DOHH2 (cell line): ENCODE measurements around the gene LRRFIP2.
"Not testable (repeated sequence)": the region's sequence is repeated elsewhere in the genome, so short reads cannot be mapped to it uniquely, and the experiment has no call there.

ENCODE experiments used
- H3F3A ChIP-seq: fragments of 200-600 bp; sonication (generic), shearing (Covaris generic); 2 replicates; pipeline ENCODE4 v1.6.0; 2016; ENCODE audit warnings: antibody characterized with exemption, mild to moderate bottlenecking; ENCODE audit not compliant: control insufficient read depth, insufficient read depth
- H3K27ac ChIP-seq: fragments of 200-600 bp; sonication (generic); 2 replicates; pipeline ENCODE4 v1.5.1; 2014; ENCODE audit warnings: low read depth, mild to moderate bottlenecking, low read length, moderate library complexity
- H3K27me3 ChIP-seq: fragments of 200-600 bp; sonication (generic); 2 replicates; pipeline ENCODE4 v1.6.1; 2014; ENCODE audit warnings: mild to moderate bottlenecking, low read length, mixed read lengths; ENCODE audit not compliant: control insufficient read depth
- H3K36me3 ChIP-seq: fragments of 200-600 bp; sonication (generic); 2 replicates; pipeline ENCODE4 v1.6.1; 2014; ENCODE audit warnings: mild to moderate bottlenecking, low read length, moderate library complexity, mixed read lengths; ENCODE audit not compliant: control insufficient read depth
- H3K4me1 ChIP-seq: fragments of 200-600 bp; sonication (generic); 2 replicates; pipeline ENCODE4 v1.6.1; 2014; ENCODE audit warnings: mild to moderate bottlenecking, low read length, mixed read lengths; ENCODE audit not compliant: control insufficient read depth
- H3K4me2 ChIP-seq: fragments of 200-600 bp; sonication (generic); 2 replicates; pipeline ENCODE4 v1.6.0; 2014; ENCODE audit warnings: mild to moderate bottlenecking, low read length, moderate library complexity
- H3K4me3 ChIP-seq: fragments of 200-600 bp; sonication (generic); 2 replicates; pipeline ENCODE4 v1.5.1; 2014; ENCODE audit warnings: mild to moderate bottlenecking, low read length, mixed read lengths
- H3K79me2 ChIP-seq: fragments of 200-600 bp; sonication (generic); 2 replicates; pipeline ENCODE4 v1.6.1; 2014; ENCODE audit warnings: mild to moderate bottlenecking, low read length, mixed read lengths; ENCODE audit not compliant: control insufficient read depth
- H3K9me2 ChIP-seq: fragments of 200-600 bp; sonication (generic); replicated peaks from 2 replicates; pipeline ENCODE4 v1.6.1; 2014; ENCODE audit warnings: mild to moderate bottlenecking, low read length, mixed read lengths; ENCODE audit not compliant: control insufficient read depth
- H3K9me3 ChIP-seq: fragments of 200-600 bp; sonication (generic); 2 replicates; pipeline ENCODE4 v1.6.1; 2014; ENCODE audit warnings: antibody characterized with exemption, low read length, mixed read lengths; ENCODE audit not compliant: control insufficient read depth, insufficient read depth
- H4K20me1 ChIP-seq: fragments of 200-600 bp; sonication (generic); 2 replicates; pipeline ENCODE4 v1.6.0; 2014; ENCODE audit warnings: low read depth, mild to moderate bottlenecking, antibody characterized with exemption, low read length, moderate library complexity; ENCODE audit not compliant: control insufficient read depth, insufficient read depth
- CTCF ChIP-seq: fragments of 200-600 bp; sonication (generic); IDR thresholded peaks from one replicate; pipeline ENCODE4 v1.5.1; 2014; ENCODE audit warnings: antibody characterized with exemption, mild to moderate bottlenecking, low read depth, low read length; ENCODE audit not compliant: poor library complexity, severe bottlenecking
- EZH2phosphoT487 ChIP-seq: fragments of 200-600 bp; sonication (generic); IDR thresholded peaks from 2 replicates; pipeline ENCODE4 v1.6.1; 2017; ENCODE audit warnings: borderline replicate concordance, mild to moderate bottlenecking, antibody characterized with exemption, low read length, moderate library complexity, mixed read lengths

LRRFIP2 gene

DNA sequence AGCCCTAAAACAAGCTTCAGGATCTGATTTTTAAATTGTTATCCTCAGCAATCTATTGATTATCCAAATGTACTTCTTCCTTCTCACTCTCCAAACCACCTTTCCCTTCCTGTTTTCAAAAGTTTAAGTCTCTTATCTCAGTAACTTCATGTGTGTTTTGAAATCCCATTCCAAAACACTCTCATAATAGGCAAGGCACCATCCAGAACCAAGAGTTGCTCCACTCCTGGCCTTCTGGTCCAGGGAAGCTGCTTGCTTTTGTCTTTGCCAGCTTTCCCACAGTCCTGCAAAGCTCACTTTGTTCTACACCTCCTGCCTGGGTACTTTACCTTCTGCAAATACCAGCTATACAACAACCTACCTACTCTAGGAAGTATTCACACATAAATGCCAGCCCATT is 117.6 kb downstream of the LRRFIP2 start:
- no peaks in the 10 kb centered on the region for H3K9me2 ChIP-seq
- TF ChIP-seq EZH2phosphoT487 (no peak), CTCF (no peak)
- H3K4me3 ChIP-seq, result no peak overlapping the region
- H4K20me1 ChIP-seq, result no peaks in the 10 kb centered on the region
- H3K4me1 ChIP-seq, result 0 out of 2 replicates have a peak, but pooled peaks cover 3% of the 10 kb centered on the region
- no peaks in the 10 kb centered on the region for H3K27me3 ChIP-seq
- H3K36me3 ChIP-seq, result peaks cover 37% of the 10 kb centered on the region
- no peak overlapping the region for H3K4me2 ChIP-seq
- no peaks in the 10 kb centered on the region; the same call in 1 of the 2 replicates for H3F3A ChIP-seq
- no peak overlapping the region for H3K27ac ChIP-seq
- no peaks in the 10 kb centered on the region for H3K79me2 ChIP-seq
- no peaks in the 10 kb centered on the region for H3K9me3 ChIP-seq

- not testable (repeated sequence) for H3K27ac ChIP-seq, H3K4me1 ChIP-seq, H3K4me3 ChIP-seq, H4K20me1 ChIP-seq, H3K4me2 ChIP-seq, H3K79me2 ChIP-seq, H3K9me2 ChIP-seq, H3K27me3 ChIP-seq, H3K9me3 ChIP-seq, H3F3A ChIP-seq
- H3K36me3 ChIP-seq, result peaks cover 49% of the 10 kb centered on the region
Observed at GRCh38 chr3:37055077-37055476, 119.3 kb downstream of the LRRFIP2 start.

- Histone ChIP-seq H3K9me3 (no peaks in the 10 kb centered on the region), H3K4me1 (0 out of 2 replicates have a peak, but pooled peaks cover 3% of the 10 kb centered on the region), H3K79me2 (no peaks in the 10 kb centered on the region), H3K27ac (no peak overlapping the region), H3F3A (no peaks in the 10 kb centered on the region; the same call in 1 of the 2 replicates), H3K4me2 (no peak overlapping the region), H3K4me3 (no peak overlapping the region), H4K20me1 (no peaks in the 10 kb centered on the region), H3K36me3 (peaks cover 56% of the 10 kb centered on the region), H3K27me3 (no peaks in the 10 kb centered on the region), H3K9me2 (no peaks in the 10 kb centered on the region)
- no peak for TF ChIP-seq EZH2phosphoT487
- no peak for TF ChIP-seq CTCF
Observed at GRCh38 chr3:37054370-37054769, 120.0 kb downstream of the LRRFIP2 start.

DNA sequence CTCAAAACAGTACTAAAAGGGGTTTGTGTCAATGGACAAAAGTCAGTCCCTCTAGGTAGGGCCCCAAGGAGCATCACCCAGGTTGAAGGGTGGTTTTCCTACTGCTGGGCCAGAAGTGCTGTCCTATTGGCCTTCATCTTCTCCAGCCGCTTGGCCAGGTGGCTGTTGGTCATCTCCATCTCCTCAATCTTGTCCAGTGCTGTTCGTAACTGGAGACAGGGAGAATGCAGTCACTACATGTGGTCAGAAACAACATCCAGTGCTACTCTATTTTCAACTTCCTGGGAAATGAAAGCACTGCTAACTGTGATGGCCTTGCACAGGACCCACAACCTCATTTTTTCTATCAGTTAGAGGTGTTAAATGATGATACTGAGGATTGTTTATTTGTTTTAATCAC is 120.6 kb downstream of the LRRFIP2 start:
- H3K27ac ChIP-seq, result no peak overlapping the region
- H3K27me3 ChIP-seq, result no peaks in the 10 kb centered on the region
- no peaks in the 10 kb centered on the region for H3K9me2 ChIP-seq
- H4K20me1 ChIP-seq, result no peaks in the 10 kb centered on the region
- no peak overlapping the region for H3K4me3 ChIP-seq
- TF ChIP-seq EZH2phosphoT487, result no peak
- no peak for TF ChIP-seq CTCF
- no peak overlapping the region for H3K4me2 ChIP-seq
- H3K9me3 ChIP-seq, result no peaks in the 10 kb centered on the region
- H3K4me1 ChIP-seq, result 0 out of 2 replicates have a peak, but pooled peaks cover 3% of the 10 kb centered on the region
- H3K79me2 ChIP-seq, result no peaks in the 10 kb centered on the region
- H3F3A ChIP-seq, result no peaks in the 10 kb centered on the region; the same call in 1 of the 2 replicates
- H3K36me3 ChIP-seq, result peaks cover 62% of the 10 kb centered on the region
